Measurements from ENCODE around the gene ATP8B1. TPM values are rescaled to one million over a fixed set of nuclear protein-coding genes. Genes with fewer than 3 reads are reported as not detected.

Gene ATP8B1
- total RNA-seq, 1 experiment from 2014 or later = 24.8 TPM

DNA sequence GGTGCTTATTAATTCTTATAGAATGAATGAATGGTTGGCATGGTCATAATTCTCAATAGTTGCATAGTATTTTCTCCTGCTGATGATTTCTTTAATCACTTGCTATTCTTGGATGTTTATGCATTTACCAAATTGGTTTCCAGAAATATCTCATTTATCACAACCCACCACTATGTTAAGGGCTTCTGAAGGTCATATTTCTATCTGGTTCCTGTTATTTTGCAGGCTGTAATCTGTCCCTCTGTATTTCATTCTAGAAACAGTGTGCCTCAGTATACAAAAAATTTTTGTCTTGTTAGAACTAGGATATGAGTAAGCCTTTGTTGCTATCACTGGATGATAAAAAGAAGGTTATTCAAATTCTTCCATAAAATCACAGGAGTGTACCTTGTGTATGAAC lies 6.1 kb upstream of the ATP8B1 start:
- TF ChIP-seq EZH2phosphoT487 (IDR thresholded peaks at IDR 0.05; ENCODE audit: borderline replicate concordance, low read length) = no peak
- no peak for TF ChIP-seq CTCF (conservative IDR thresholded peaks at IDR 0.05; ENCODE audit: low read depth, low read length)
- TF ChIP-seq EZH2 (IDR thresholded peaks at IDR 0.05; ENCODE audit: low read length, unreplicated experiment) = no peak
- Histone ChIP-seq H3K4me3 (ENCODE audit: low read length) (no peak overlapping the region), H4K20me1 (ENCODE audit: low read length) (no peaks in the 10 kb centered on the region), H3K27me3 (ENCODE audit: low read length) (no peaks in the 10 kb centered on the region), H3K79me2 (ENCODE audit: low read length) (peaks cover 4% of the 10 kb centered on the region; the same call in 1 of the 2 replicates), H3F3A (ENCODE audit: low read length, unreplicated experiment) (peaks cover 8% of the 10 kb centered on the region), H3K36me3 (ENCODE audit: low read depth, low read length) (no peaks in the 10 kb centered on the region), H2AFZ (ENCODE audit: low read length) (no peak overlapping the region), H3K9ac (ENCODE audit: low read length) (no peak overlapping the region), H3K27ac (ENCODE audit: low read length) (no peak overlapping the region), H3K4me2 (ENCODE audit: low read length) (no peak overlapping the region), H3K4me1 (ENCODE audit: insufficient read depth, low read length) (peaks cover 51% of the 10 kb centered on the region), H3K9me2 (replicated peaks; ENCODE audit: low read length) (no peaks in the 10 kb centered on the region), H3K9me3 (ENCODE audit: low read length) (no peaks in the 10 kb centered on the region)
- intact Hi-C loops (cut with micrococcal nuclease) = loop anchor here (5.0 kb wide), 1 partner anchor 48 kb away; no protein-coding TSS in a partner anchor
- no peak for DNase-seq
- ChIA-PET CTCF (no interaction called here), POLR2A (ENCODE audit: unreplicated experiment) (no interaction called here)
- no TSS peak for BruUV-seq (replicated peaks)
- ATAC-seq = no peak

DNA sequence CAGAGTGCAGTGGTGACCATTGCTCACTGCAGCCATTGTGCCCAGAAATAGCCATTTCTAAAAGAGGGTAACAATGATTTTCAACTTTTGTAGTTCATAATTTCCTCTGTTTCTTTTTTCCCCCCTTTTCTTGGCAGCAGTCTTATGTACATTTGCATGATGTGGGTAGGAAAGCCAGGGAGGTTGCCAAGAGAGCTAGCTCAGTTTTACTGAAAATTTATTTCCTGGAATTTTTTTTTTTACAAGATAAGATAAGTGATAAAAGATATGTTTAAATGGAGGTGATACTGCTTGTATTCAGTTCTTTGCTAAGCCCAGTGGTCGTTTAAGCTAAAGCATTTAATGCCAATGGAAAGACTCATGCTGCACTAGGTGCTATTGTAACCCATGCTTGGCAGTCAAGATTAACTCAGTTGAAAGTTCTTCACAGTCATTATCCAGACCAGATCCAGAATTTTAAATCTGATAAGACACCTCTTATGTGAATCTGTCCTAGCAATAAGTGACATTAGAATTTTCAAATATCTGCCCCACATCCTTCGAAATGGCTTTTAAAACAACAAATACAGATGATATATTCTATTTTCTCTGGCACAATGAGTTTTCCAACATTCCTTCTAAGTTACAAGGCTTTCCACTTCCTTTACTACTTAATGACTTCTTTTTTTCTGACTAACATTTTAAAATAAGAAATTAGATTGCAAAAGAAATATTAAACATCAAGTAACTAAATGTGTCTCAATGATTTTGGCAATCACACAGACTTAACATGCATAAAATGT lies 4.4 kb upstream of the ATP8B1 start:
- CTCF ChIA-PET = no interaction called here

More for the DNA sequence above, 4.4 kb upstream of the ATP8B1 start:
- POLR2A ChIA-PET (ENCODE audit: unreplicated experiment) = interaction anchor here (0.5 to 0.7 kb wide), 3 partner anchors 99 to 1894 kb away, joined by 3 to 5 read pairs (median 3); no protein-coding TSS in a partner anchor
- Histone ChIP-seq H2AFZ (ENCODE audit: low read length) (no peak overlapping the region), H3F3A (ENCODE audit: low read length, unreplicated experiment) (peaks cover 8% of the 10 kb centered on the region), H3K9me3 (ENCODE audit: low read length) (no peaks in the 10 kb centered on the region), H3K4me2 (ENCODE audit: low read length) (peak overlapping the region; percentile 64), H3K36me3 (ENCODE audit: low read depth, low read length) (no peaks in the 10 kb centered on the region), H3K4me1 (ENCODE audit: insufficient read depth, low read length) (peaks cover 47% of the 10 kb centered on the region), H3K27me3 (ENCODE audit: low read length) (no peaks in the 10 kb centered on the region), H3K27ac (ENCODE audit: low read length) (peak overlapping the region; percentile 78), H3K4me3 (ENCODE audit: low read length) (peak overlapping the region; percentile 24; the same call in 1 of the 2 replicates), H3K79me2 (ENCODE audit: low read length) (peaks cover 10% of the 10 kb centered on the region), H3K9me2 (replicated peaks; ENCODE audit: low read length) (no peaks in the 10 kb centered on the region), H3K9ac (ENCODE audit: low read length) (peak overlapping the region; percentile 42), H4K20me1 (ENCODE audit: low read length) (no peaks in the 10 kb centered on the region)
- no peak for TF ChIP-seq EZH2phosphoT487 (IDR thresholded peaks at IDR 0.05; ENCODE audit: borderline replicate concordance, low read length)
- no peak for TF ChIP-seq CTCF (conservative IDR thresholded peaks at IDR 0.05; ENCODE audit: low read depth, low read length)
- TF ChIP-seq EZH2 (IDR thresholded peaks at IDR 0.05; ENCODE audit: low read length, unreplicated experiment) = no peak
- BruUV-seq (replicated peaks) = no TSS peak
- ATAC-seq (no peak), DNase-seq (peak; percentile 48)
- intact Hi-C loops (cut with micrococcal nuclease) = loop anchor here (5.0 kb wide), 1 partner anchor 50 kb away; no protein-coding TSS in a partner anchor
